GM21825 (cell line): ENCODE results near the gene CASK.

ENCODE experiments used
- ATAC-seq: cut with Tn5 transposase; IDR thresholded peaks from one replicate; pipeline ENCODE4 v1.9.1; 2021; ENCODE audit warnings: mild to moderate bottlenecking, moderate library complexity; ENCODE audit not compliant: unreplicated experiment

Gene CASK

DNA sequence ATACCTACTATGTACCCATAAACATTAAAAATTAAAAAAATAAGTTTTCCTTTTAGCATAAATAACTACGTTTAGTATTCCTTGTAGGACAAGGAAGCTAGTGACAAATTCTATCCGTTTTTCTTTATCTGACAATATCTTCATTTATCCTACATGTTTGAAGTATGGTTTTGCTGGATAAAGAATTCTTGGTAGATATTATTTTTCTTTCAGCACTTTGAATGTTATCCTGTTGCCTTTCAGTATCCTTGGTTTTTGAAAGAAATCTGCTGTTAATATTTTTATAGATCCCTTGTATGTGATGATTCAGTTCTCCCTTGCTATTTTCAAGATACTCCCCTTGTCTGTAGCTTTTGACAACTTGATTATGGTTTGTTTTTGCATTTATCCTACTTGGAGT, 76.6 kb downstream of the CASK start:
- no peak for ATAC-seq

GRCh38 chrX:41837270-41837944, 85.9 kb downstream of the CASK start:
- no peak for ATAC-seq

DNA sequence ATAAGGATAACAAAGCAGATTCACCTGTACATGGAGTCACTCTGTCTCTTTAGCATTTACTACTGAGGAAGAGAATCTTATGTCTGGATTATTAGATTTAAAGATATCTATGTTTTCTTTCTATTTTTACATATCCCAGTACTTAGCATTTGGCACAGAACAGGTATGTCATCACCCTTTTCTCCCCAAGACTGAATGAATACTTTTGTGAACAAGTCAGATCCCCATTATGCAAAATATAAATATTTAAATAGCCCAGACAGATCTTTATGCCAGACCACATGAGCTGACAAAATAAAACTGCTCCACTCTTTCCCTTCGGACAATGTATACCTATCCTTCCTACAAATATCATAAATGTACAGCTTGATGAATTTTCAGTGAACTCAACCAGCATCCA, 94.5 kb downstream of the CASK start:
- no peak for ATAC-seq

- no peak for ATAC-seq
Measured at GRCh38 chrX:41827886-41828285, 95.5 kb downstream of the CASK start.

- no peak for ATAC-seq
Measured at GRCh38 chrX:41825796-41826195, 97.6 kb downstream of the CASK start.

DNA sequence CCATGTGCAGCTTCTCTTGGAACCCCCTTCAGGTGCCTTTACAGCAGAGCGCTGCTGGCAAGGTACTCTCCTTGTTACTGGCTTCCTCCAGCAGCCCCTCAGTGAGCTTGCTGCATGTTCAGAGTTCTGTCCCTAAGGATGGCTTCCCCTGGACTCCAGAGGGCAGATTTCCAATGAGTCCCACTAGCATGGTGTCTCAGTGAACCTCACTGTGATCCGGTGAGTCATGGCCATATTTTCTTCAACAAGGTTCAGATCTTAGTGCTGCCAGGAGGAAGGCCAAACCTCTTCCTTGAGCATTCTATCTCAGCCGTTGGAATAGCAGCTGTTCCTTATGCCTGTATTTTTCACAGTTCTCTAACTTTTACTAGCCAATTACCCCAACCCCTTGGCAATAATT, 98.8 kb downstream of the CASK start:
- ATAC-seq = no peak

- ATAC-seq = no peak
Measured at GRCh38 chrX:41823402-41823801, 100.0 kb downstream of the CASK start.

- ATAC-seq = no peak
Measured at GRCh38 chrX:41822892-41823291, 100.5 kb downstream of the CASK start.

- ATAC-seq = no peak
Measured at GRCh38 chrX:41808047-41808446, 115.3 kb downstream of the CASK start.

DNA sequence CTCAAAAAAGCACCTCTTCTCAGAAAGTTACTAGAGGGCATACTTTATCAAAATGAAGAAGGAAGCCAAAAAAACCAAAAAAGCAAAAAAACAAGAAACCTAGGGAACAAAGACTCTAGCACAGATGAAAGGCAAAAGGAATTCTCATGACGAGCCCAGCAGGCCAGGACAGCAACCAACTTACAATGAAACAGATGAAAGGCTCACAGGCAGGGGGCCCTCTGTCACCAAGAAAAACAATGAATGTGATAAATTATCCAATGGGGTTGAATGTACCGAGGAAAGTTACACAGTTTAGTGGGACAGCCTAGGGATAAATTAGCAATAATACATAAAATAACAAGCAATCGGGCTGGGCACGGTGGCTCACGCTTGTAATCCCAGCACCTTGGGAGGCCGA, 120.4 kb downstream of the CASK start:
- ATAC-seq = no peak

DNA sequence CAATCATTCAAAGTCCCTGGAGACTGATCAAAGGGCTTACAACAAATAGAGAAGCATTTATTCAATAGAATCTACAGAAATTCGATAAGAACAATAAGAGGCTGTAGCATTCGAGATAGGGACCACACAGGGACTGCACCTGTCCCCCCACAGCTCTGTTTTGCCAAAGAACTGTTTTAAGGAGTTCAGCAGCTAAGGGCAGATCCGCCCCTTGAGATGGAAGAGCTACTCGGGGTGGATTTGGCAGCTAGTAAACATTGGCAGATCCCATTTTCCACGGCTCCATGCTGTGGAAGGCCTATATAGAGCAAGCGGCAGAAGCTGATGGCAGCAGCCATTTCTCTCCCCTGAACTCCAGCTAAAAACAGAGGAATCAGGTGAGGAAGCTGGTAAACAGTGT, 123.7 kb downstream of the CASK start:
- ATAC-seq = no peak

DNA sequence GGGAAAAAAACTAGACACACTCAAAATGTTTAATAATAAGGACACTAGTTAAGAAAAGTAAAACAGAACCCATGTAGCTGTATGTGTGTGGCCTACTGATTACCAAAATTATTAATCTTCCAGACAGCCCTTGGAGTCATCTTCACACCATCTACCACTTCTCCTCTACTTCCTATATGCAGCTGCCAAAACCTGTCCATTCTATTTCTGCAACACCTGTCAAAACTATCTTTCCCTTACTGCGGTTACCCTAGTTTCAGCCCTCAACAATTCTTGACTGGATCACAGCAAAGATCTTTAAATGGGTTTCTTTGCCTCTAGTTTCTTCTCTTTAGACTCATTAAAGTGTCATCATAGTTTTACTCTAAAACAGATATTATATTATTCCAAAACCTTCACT, 126.8 kb downstream of the CASK start:
- no peak for ATAC-seq

- ATAC-seq = no peak
Measured at GRCh38 chrX:41796046-41796445, 127.3 kb downstream of the CASK start.

GRCh38 chrX:41789374-41789773, 134.0 kb downstream of the CASK start:
- no peak for ATAC-seq

DNA sequence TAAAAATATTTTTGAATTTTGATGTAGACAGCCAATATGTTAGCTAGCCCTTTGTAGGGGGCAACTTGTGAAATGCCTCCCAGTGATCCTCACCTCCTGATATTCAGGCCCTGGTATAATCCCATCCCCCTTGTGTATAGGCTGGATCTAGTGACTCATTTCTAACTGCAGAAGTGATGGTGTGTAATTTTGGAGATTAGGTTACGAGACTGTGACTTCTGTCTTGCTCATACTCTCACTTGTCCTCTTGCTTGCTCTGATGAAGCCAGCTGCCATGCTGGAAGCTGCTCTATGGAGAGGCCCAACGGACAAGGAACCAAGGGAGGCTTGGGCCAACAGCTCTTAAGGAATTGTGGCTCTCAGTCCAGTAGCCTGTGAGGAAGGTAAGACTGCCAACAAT, 137.7 kb downstream of the CASK start:
- no peak for ATAC-seq

- no peak for ATAC-seq
Measured at GRCh38 chrX:41781500-41781899, 141.9 kb downstream of the CASK start.

GRCh38 chrX:41779941-41780340, 143.4 kb downstream of the CASK start:
- ATAC-seq = no peak

DNA sequence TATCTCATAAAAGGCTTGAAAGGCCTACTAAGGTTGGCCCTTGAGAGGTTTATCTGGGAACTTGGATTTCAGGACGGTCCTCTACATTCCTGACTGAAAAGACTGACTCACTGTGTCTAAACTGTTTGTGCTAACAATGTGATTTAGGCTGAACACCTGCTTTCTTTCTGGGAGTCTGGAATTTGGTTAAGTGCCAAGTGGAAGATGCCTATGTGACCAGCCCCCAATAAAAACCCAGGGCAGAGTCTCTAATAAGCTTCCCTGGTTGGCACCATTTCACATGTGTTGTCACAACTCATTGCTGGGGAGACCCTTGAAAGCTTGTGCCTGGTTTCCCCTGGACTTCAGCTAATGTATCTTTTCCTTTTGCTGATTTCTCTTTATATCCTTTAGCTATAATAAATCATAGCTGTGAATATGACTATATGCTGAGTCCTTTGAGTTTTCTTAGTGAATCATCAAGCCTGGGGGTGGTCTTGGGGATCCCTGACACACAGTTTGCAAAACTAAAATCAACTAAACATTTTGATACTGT, 144.3 kb downstream of the CASK start:
- ATAC-seq = no peak

- no peak for ATAC-seq
Measured at GRCh38 chrX:41761702-41762101, 161.7 kb downstream of the CASK start.

GRCh38 chrX:41761169-41761568, 162.2 kb downstream of the CASK start:
- no peak for ATAC-seq

GRCh38 chrX:41759817-41760216, 163.5 kb downstream of the CASK start:
- no peak for ATAC-seq

DNA sequence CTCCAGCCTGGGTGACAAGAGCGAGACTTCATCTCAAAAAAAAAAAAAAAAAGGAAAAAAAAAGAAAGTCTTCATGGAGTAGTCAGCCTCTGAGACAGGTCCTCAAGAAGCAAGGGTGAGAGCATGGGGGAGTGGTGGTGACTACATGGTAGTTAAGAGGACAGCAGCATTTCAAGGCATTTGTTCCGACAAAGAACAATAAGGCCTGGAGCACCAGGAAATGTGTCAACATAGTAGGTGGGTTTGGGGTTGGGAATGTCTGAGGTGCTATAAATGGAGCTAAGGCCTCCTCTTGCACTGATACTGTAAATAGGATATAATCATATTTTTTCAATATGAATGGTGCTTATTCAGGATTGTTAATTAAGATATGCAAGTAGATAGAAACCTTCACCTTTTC, 165.0 kb downstream of the CASK start:
- ATAC-seq = no peak

DNA sequence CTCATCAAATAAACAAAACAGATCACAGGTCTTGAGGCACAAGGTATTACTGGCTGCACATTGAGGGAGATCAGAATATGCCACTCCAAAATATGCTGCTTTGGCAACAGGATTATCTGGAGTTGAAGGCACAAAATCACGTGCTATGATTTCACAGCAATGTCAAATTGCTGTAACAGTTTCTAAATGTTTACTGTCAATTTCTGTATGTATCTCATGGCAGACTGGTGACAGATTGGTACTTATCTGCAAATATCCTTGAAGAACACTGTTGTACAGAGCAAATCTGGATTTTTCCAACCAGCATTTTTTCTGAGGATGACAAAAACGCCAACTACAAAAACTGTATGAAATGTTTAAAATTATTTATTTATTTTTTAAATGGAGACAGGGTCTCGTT, 172.6 kb downstream of the CASK start:
- no peak for ATAC-seq
